HEK293 (cell line): ENCODE data around the gene KLK13.

Experiments
- FEZF1 ChIP-seq: fragments of 450-650 bp; formaldehyde crosslinking; IDR thresholded peaks from 2 replicates; pipeline ENCODE4 v1.5.1; 2016; ENCODE audit warnings: missing biosample characterization, missing genetic modification characterization
- GLI4 ChIP-seq: fragments of 450-650 bp; formaldehyde crosslinking; IDR thresholded peaks from 2 replicates; pipeline ENCODE4 v1.5.1; 2016; ENCODE audit warnings: missing biosample characterization, missing genetic modification characterization
- GLIS2 ChIP-seq: fragments of 450-650 bp; formaldehyde crosslinking; IDR thresholded peaks from 2 replicates; pipeline ENCODE4 v1.5.1; 2016; ENCODE audit warnings: missing biosample characterization, missing genetic modification characterization
- IKZF3 ChIP-seq: fragments of 450-650 bp; IDR thresholded peaks from 2 replicates; pipeline ENCODE4 v1.5.0; 2018; ENCODE audit warnings: missing biosample characterization, mild to moderate bottlenecking, missing genetic modification characterization, moderate library complexity
- MEIS1 ChIP-seq: sonication (generic); formaldehyde crosslinking; IDR thresholded peaks from 2 replicates; pipeline ENCODE4 v1.8.1; 2022; ENCODE audit warnings: missing genetic modification reagents, mild to moderate bottlenecking, borderline replicate concordance
- OVOL3 ChIP-seq: fragments of 450-650 bp; formaldehyde crosslinking; IDR thresholded peaks from 2 replicates; pipeline ENCODE4 v1.5.1; 2016; ENCODE audit warnings: missing biosample characterization, missing genetic modification characterization
- SP3 ChIP-seq: fragments of 450-650 bp; formaldehyde crosslinking; IDR thresholded peaks from 2 replicates; pipeline ENCODE4 v1.5.1; 2016; ENCODE audit warnings: missing biosample characterization, missing genetic modification characterization
- TSHZ1 ChIP-seq: fragments of 450-650 bp; formaldehyde crosslinking; IDR thresholded peaks from 2 replicates; pipeline ENCODE4 v1.5.1; 2016; ENCODE audit warnings: missing biosample characterization, missing genetic modification characterization, borderline replicate concordance
- YY1 ChIP-seq: fragments of 450-650 bp; formaldehyde crosslinking; IDR thresholded peaks from 2 replicates; pipeline ENCODE4 v1.5.1; 2018; ENCODE audit warnings: missing biosample characterization, missing genetic modification characterization
- ZBTB11 ChIP-seq: fragments of 450-650 bp; formaldehyde crosslinking; conservative IDR thresholded peaks from 2 replicates; pipeline ENCODE4 v1.5.1; 2016; ENCODE audit warnings: low read depth, missing biosample characterization, missing genetic modification characterization
- ZBTB17 ChIP-seq: fragments of 450-650 bp; formaldehyde crosslinking; IDR thresholded peaks from 2 replicates; pipeline ENCODE4 v1.5.1; 2016; ENCODE audit warnings: missing biosample characterization, missing genetic modification characterization
- ZBTB48 ChIP-seq: fragments of 450-650 bp; formaldehyde crosslinking; IDR thresholded peaks from 2 replicates; pipeline ENCODE4 v1.5.1; 2016; ENCODE audit warnings: missing biosample characterization, missing genetic modification characterization
- ZFHX2 ChIP-seq: fragments of 450-650 bp; formaldehyde crosslinking; conservative IDR thresholded peaks from 2 replicates; pipeline ENCODE4 v1.5.1; 2016; ENCODE audit warnings: missing biosample characterization, missing genetic modification characterization
- ZNF114 ChIP-seq: fragments of 450-650 bp; formaldehyde crosslinking; IDR thresholded peaks from 2 replicates; pipeline ENCODE4 v1.5.0; 2017; ENCODE audit warnings: missing biosample characterization, missing genetic modification characterization
- ZNF155 ChIP-seq: fragments of 450-650 bp; formaldehyde crosslinking; IDR thresholded peaks from 2 replicates; pipeline ENCODE4 v1.5.1; 2016; ENCODE audit warnings: missing biosample characterization, missing genetic modification characterization
- ZNF239 ChIP-seq: fragments of 450-650 bp; formaldehyde crosslinking; IDR thresholded peaks from 2 replicates; pipeline ENCODE4 v1.5.1; 2016; ENCODE audit warnings: missing biosample characterization, missing genetic modification characterization
- ZNF362 ChIP-seq: fragments of 450-650 bp; formaldehyde crosslinking; IDR thresholded peaks from 2 replicates; pipeline ENCODE4 v1.5.1; 2016; ENCODE audit warnings: missing biosample characterization, missing genetic modification characterization
- ZNF37A ChIP-seq: fragments of 450-650 bp; IDR thresholded peaks from 2 replicates; pipeline ENCODE4 v1.5.1; 2018; ENCODE audit warnings: missing biosample characterization, missing genetic modification characterization
- ZNF473 ChIP-seq: fragments of 450-650 bp; formaldehyde crosslinking; IDR thresholded peaks from 2 replicates; pipeline ENCODE4 v1.5.1; 2017; ENCODE audit warnings: missing biosample characterization, missing genetic modification characterization
- ZNF513 ChIP-seq: fragments of 450-650 bp; IDR thresholded peaks from 2 replicates; pipeline ENCODE4 v1.5.1; 2018; ENCODE audit warnings: missing biosample characterization, missing genetic modification characterization
- ZNF548 ChIP-seq: fragments of 450-650 bp; formaldehyde crosslinking; IDR thresholded peaks from 2 replicates; pipeline ENCODE4 v1.5.1; 2016; ENCODE audit warnings: missing biosample characterization, missing genetic modification characterization
- ZNF555 ChIP-seq: fragments of 450-650 bp; formaldehyde crosslinking; conservative IDR thresholded peaks from 2 replicates; pipeline ENCODE4 v1.5.1; 2017; ENCODE audit warnings: missing biosample characterization, mild to moderate bottlenecking, missing genetic modification characterization, inconsistent platforms
- ZNF645 ChIP-seq: fragments of 450-650 bp; formaldehyde crosslinking; IDR thresholded peaks from 2 replicates; pipeline ENCODE4; 2016; ENCODE audit warnings: missing biosample characterization, missing genetic modification characterization
- ZNF660 ChIP-seq: fragments of 450-650 bp; IDR thresholded peaks from 2 replicates; pipeline ENCODE4 v1.5.1; 2018; ENCODE audit warnings: missing biosample characterization, mild to moderate bottlenecking, missing genetic modification characterization
- ZNF664 ChIP-seq: fragments of 450-650 bp; formaldehyde crosslinking; IDR thresholded peaks from 2 replicates; pipeline ENCODE4 v1.5.1; 2016; ENCODE audit warnings: missing biosample characterization, missing genetic modification characterization
- ZNF843 ChIP-seq: fragments of 450-650 bp; formaldehyde crosslinking; IDR thresholded peaks from 2 replicates; pipeline ENCODE4 v1.5.1; 2016; ENCODE audit warnings: missing biosample characterization, missing genetic modification characterization

KLK13 gene

GRCh38 chr19:51091895-51092873 is 27.3 kb upstream of the KLK13 start (continued):
- TF ChIP-seq SP3 (tag by site-specific recombination) (no peak), FEZF1 (peak; percentile 67), GLIS2 (tag by site-specific recombination) (no peak), ZNF660 (no peak), ZNF548 (tag by site-specific recombination) (no peak), YY1 (tag by site-specific recombination) (no peak), ZNF645 (tag by site-specific recombination) (no peak), GLI4 (tag by site-specific recombination) (no peak), IKZF3 (tag by site-specific recombination) (peak; percentile 27; the same call in 1 of the 2 replicates), ZBTB48 (no peak), ZNF513 (tag by site-specific recombination) (peak; percentile 52), ZNF362 (tag by site-specific recombination) (no peak), MEIS1 (CRISPR knock-in tag) (no peak), ZNF114 (no peak), ZNF155 (tag by site-specific recombination) (no peak), ZFHX2 (tag by site-specific recombination) (peak; percentile 86), ZNF473 (tag by site-specific recombination) (no peak), ZNF37A (tag by site-specific recombination) (no peak), TSHZ1 (tag by site-specific recombination) (no peak), OVOL3 (tag by site-specific recombination) (0 out of 2 replicates have a peak, but pooled peaks have one; percentile 28), ZNF843 (peak; percentile 72; the same call in 1 of the 2 replicates), ZBTB11 (no peak), ZBTB17 (tag by site-specific recombination) (peak; percentile 35; the same call in 1 of the 2 replicates), ZNF555 (tag by site-specific recombination) (no peak), ZNF239 (no peak), ZNF664 (tag by site-specific recombination) (peak; percentile 28; the same call in 1 of the 2 replicates)
